HL-60 (cell line): ENCODE results near the gene ASB18.

Source experiments
- DNase-seq, 2 experiments: peaks; one replicate each; pipeline ENCODE4 v3.0.0-alpha.2; 2010 to 2020; ENCODE audit warnings: low read depth in 1 of 2, low spot score in 1 of 2
- H3K27ac ChIP-seq: fragments of 250-450 bp; sonication (Bioruptor Pico); replicated peaks from 2 replicates; pipeline ENCODE4 v1.5.1; 2020; ENCODE audit warnings: mild to moderate bottlenecking, moderate library complexity
- H3K27me3 ChIP-seq: fragments of 250-450 bp; sonication (Bioruptor Pico); 2 replicates; pipeline ENCODE4 v1.5.1; 2021; ENCODE audit warnings: mild to moderate bottlenecking, moderate library complexity; ENCODE audit not compliant: insufficient read depth, poor library complexity, severe bottlenecking
- H3K4me3 ChIP-seq: replicated peaks from 2 replicates; pipeline ENCODE4 v1.5.1; 2011; ENCODE audit warnings: mild to moderate bottlenecking, control low read depth, low read length; ENCODE audit not compliant: insufficient read depth
- CTCF ChIP-seq: IDR thresholded peaks from one replicate; pipeline ENCODE4 v1.5.1; 2011; ENCODE audit warnings: low read length, control low read depth, inconsistent platforms; ENCODE audit not compliant: insufficient read depth
- GABPA ChIP-seq: IDR thresholded peaks from 2 replicates; pipeline ENCODE4 v1.6.1; 2012; ENCODE audit warnings: low read depth
- POLR2AphosphoS5 ChIP-seq: IDR thresholded peaks from 2 replicates; pipeline ENCODE4 v1.6.1; 2012; ENCODE audit warnings: low read depth
- REST ChIP-seq: IDR thresholded peaks from 2 replicates; pipeline ENCODE4 v1.6.1; 2012; ENCODE audit warnings: low read depth; ENCODE audit not compliant: insufficient replicate concordance
- SPI1 ChIP-seq: IDR thresholded peaks from 2 replicates; pipeline ENCODE4 v1.6.1; 2012; ENCODE audit warnings: low read depth, mild to moderate bottlenecking, borderline replicate concordance

The ASB18 gene

DNA sequence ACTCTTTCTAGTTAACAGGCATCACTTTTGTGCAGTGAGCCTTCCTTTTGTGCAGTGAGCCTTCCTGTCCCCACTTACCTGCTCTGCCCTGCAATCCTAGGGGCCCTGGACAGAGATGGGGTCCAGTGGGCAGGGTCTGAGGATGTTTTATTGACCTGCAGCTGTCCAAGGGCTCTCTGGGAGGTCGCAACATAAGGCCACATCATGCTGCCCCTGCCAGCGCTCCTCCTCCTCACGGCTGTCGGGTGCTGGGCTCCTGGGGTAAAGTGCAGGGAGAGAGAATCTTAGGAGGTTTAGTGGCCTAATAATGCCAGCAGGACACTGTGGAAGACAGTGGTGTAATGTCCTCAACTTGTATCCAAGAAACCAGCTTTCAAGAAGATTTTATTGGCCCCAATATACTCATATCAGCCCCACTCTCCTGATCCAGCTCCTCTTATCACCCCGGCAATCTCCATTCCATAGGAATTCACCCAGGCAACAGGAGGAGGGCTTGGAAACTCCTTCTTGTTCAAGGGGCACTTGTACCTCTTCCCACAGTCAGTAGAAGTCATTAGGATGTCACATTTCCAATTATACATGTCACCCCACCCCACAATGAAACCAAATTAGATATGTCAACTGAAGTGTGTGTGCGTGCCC is 41.9 kb upstream of the ASB18 start:
- H3K27ac ChIP-seq: no peak overlapping the region
- DNase-seq: no peak
- TF ChIP-seq POLR2AphosphoS5: no peak
- no peak for TF ChIP-seq SPI1
- TF ChIP-seq GABPA: no peak
- TF ChIP-seq CTCF: no peak
- TF ChIP-seq REST: no peak
- no peaks in the 10 kb centered on the region for H3K27me3 ChIP-seq
- H3K4me3 ChIP-seq: no peak overlapping the region

DNA sequence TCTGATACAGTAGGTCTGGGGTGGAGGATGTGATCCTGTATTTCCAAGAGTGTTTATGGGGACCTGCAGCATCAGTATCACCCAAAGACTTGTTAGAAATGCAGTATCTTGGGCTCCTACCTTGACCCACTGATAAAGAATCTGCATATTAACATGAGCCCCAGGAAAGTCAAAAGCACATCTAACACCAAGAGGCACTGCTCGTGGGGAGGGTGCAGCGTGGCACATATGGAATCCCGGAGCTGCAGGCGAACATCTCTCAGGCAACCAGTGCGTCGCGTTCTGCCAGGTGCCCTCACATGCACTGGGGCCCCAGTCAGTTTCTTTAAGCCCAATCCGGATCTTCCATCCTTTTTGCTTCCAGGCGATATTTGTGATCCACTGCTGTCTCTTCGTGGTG is 41.3 kb upstream of the ASB18 start:
- H3K4me3 ChIP-seq: no peak overlapping the region
- no peak overlapping the region for H3K27ac ChIP-seq
- H3K27me3 ChIP-seq: no peaks in the 10 kb centered on the region
- DNase-seq: no peak
- TF ChIP-seq CTCF (no peak), REST (no peak), POLR2AphosphoS5 (no peak), GABPA (no peak), SPI1 (no peak)

- H3K27ac ChIP-seq: no peak overlapping the region
- no peaks in the 10 kb centered on the region for H3K27me3 ChIP-seq
- TF ChIP-seq SPI1: no peak
- TF ChIP-seq CTCF: no peak
- TF ChIP-seq POLR2AphosphoS5: no peak
- no peak for TF ChIP-seq GABPA
- TF ChIP-seq REST: no peak
- DNase-seq: no peak
- H3K4me3 ChIP-seq: no peak overlapping the region
Observed at GRCh38 chr2:236303935-236304334, 39.7 kb upstream of the ASB18 start.
